Ecto neural progenitor cell (in vitro differentiated cells): Measurements from ENCODE around the gene HDAC4.

Source experiments
- DNase-seq: peaks from one replicate; pipeline ENCODE4 v3.0.0-alpha.2; 2018; ENCODE audit warnings: low spot score

Gene HDAC4

DNA sequence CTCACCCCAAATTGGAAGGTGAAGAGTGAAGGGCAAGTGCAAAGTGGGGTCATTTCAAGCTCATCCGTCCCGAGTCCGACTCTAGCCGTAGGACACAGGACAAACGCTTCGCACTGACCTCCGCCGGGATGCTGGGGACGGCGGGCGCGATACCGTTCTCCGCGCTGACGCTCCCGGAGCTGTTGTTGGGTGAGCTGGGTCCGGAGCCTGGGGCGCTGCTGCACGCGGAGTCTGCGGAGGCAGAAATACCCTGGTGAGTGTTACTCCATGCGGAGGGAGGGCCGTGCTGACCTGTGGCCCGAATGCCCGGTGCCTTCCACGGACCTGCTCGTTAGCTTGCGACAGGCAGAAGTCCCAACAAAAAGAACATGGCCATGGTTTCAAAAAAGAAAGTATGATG, 261.3 kb downstream of the HDAC4 start:
- DNase-seq = no peak

DNA sequence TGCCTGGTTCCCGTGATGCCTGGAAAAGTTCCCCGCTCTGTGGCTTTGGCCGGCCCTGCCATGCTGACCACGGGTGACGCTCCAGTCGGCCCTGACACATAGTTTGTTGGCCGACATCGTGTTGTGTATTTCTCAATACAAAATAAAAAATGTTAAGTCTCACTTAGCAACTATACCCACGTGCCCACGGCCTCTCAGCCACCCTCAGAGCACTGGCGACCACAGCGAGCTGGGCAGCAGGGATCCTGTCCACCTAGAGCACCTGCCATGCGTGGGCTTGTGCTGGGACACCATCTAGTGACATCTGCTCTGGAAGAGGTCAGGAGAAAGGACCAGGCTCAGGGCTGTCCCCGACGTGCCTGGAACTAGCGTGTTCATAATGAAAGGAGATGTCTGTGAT, 261.7 kb downstream of the HDAC4 start:
- DNase-seq = no peak

DNA sequence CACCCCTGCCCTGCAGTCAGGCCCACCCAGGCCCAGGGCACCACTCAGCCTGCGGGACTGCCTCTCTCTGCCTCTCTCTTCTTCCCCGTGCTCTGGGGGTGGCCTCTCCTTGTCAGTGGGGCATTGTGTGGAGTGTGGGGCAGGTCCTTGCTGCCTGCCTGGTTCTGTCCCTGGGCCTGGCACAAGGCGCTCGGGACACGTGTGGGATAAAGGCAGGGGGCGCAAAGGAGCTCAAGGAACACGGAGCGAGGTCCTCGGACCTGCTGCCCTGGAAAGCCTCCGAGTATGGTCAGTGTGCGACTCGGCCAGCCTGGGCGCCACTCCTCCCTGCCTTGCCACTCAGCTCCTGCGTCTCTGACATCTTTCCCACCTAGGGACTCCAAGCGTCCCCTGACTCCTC, 262.2 kb downstream of the HDAC4 start:
- DNase-seq = no peak

DNA sequence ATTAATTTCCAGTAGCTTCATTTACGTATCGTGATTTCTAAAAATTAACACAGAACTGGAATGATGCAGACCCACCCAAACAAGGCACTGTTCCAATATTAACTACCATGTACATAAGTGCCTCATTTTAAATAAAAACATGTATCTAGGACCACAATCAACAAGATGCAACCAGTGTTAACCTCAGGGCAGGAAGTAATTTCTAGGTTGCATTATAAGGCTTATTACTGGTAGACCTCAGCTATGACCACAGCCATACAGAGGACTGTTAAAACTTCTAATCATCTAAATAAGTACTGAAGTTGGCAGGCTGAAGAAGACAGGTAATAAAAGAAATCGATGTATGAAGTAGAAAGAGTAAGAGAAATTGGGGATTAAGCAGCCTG, 262.9 kb downstream of the HDAC4 start:
- DNase-seq = no peak

DNA sequence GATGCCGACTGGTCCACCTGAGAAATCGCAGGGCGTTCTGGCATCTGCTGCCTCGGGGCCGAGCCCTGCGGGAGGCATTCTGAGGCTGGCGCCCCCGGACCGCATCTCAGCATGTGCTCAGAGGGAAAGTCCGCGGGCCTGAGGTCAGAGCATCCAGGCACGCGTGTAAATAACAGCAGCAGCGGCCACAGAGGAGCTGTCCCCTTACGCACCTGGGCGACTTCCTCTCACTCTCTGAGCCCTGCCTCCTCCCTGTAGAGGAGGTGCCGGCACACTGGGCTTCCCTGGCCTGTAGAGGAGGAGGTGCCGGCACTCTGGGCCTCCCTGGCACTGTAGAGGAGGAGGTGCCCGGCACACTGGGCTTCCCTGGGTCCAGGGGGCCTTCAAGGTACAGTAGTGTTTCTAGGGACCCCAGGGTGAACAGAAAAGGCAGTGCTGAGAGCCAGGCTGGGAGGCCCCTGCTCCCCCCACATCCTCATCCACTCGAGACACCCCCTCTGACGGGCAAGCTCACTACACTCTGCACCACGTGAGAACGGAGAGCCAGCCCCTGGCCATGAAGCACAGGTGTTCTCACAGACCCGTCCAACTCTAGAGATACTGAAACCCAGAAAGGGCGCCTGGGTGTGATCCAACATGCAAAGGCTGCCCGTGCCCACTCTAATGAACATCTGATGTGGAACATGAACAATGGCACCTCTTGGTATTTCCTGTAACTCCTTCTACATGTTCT, 263.5 kb downstream of the HDAC4 start:
- DNase-seq = no peak

DNA sequence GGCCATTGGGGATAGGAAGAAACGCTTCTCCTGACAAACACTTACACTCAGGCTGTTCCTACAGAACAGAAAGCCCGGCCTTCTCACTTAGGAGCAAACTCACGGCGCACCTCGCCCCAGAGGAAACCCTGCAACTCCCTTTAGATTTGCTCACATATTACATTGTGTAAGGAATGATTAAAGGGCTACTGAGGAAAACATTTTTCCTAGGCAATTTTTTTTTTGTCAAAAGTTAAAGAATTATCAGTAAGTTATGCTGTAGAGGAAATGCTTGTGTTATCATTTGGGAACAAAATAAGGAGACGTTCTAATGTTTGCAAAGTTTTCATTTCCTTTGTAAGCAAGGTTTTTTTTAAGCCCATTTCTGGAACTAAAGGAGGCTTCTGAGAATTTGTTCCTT, 264.1 kb downstream of the HDAC4 start:
- no peak for DNase-seq

DNA sequence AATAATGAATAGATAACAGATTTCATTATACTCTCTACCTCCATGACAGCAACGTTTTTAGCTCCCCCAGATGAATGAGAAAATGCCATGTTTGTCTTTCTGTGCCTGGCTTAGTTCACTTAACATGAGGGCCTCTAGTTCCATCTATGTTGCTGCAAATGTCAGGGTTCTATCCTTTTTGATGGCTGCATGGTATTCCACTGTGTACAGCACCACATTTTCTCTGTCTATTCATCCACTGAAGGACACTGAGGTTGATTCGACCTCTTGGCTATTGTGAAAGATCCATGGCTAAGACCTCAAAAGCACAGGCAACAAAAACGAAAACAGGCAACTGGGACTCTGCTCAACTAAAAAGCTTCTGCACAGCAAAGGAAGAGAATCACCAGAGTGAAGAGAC, 264.6 kb downstream of the HDAC4 start:
- no peak for DNase-seq

DNA sequence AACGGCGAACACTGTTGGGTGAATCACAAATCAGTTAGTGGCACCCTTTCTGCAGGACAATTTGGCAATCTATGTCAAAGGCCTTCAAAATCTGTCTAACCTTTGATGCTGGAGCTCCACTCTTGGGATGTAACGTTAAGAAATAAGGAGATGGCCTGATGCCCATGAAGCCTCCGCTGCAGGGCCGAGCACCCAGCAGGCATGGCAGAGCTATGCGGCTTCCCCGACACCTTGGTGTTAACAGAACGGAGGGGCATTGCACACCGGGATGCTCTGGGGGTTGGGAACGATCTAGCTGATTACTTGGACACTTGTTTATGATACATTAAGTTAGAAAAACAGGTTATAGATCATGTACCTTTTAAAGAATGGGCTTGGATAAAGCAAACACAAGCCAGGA, 265.3 kb downstream of the HDAC4 start:
- DNase-seq = no peak

DNA sequence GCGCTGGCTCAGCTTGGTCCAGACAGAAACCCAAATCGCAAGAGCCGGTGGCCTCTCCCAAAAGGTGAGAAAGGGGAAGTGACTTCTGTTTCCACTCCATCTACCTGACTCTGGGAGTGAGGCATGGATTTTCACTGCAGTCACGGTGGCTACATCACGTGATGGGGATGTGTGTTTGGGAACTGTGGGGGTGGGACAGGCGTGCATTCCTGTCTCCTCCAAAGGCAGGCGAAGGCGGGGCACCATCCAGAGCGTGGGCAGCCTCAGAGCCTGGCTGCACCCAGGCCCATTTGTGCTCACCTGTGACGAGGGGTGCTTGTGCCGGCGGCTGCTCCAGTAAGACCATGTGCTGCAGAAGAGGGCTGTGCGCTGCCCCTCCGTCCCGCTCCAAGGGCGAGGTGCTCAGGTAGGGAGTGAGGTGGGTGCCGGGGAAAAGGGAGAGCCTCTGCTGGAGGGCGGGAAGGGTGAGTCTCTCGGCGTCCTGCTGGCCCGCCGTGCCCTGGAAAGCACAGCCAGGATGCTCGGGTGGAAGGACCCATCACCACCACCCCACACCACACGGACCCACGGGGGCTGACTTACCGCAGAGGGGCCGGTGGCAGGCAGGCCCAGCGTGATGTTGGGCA, 266.8 kb downstream of the HDAC4 start:
- no peak for DNase-seq

DNA sequence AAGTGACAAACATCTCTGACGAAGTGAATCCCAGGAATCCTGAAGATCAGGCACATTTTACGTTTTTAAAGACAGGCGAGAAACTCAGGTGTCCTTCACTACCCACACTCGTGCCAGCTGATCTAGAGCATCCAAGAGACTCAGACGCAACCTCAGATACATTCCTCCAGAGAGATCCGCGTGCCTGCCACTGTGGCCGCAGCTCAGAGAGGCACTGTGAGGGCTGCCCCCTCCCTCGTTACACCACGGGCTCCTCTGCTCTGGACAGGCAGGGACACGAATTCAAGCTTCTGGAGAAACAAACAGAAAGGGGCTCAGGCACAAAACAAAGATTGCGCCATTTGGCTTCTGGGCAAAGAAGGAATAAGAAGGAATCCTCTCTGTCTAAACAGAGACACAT, 268.0 kb downstream of the HDAC4 start:
- DNase-seq = no peak

DNA sequence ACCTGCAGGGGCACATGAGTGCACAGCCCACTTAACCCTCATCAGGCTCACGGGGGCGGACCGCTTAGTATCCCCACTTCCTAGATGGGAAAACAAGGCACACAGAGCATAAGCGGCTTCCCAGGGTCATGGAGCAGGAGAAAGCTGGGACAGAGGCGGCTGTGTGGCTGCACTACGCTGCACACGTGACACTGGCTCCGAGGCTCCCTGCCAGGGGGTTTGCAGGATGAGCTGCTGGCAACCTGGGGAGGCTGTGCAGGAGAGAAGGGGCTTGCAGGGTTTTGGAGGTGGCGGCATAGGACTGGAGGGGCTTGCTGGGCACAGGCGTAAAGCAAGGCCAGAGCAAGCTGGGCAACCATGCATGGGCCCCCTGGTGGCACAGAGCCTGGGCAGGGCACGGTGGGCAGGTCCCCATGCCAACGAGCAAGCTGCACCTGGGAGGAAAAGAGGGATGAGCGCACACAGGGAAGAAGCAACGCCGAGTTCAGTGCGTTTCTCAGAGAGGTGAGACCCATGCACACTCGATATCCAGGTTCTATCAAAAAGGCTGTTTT, 268.6 kb downstream of the HDAC4 start:
- DNase-seq = no peak

DNA sequence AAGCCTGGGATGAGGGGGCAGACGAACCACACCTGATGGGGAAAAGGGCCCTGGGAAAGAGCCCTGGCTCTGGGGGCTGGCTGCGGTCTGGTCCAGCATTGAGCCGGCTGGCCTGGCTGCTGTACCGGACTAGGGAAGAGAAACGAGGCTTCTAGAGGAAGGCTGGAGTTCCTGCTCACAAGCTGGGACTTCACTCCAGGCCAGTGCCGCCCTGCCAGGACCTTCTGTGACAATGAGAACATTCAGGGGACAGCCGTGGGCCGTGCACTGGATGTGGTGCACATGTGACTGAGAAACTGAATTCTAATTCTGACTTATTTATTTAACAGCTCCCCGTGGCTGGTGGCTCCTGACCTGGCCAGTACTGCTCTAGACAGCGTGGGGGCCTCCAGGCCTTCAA, 269.3 kb downstream of the HDAC4 start:
- DNase-seq = no peak

DNA sequence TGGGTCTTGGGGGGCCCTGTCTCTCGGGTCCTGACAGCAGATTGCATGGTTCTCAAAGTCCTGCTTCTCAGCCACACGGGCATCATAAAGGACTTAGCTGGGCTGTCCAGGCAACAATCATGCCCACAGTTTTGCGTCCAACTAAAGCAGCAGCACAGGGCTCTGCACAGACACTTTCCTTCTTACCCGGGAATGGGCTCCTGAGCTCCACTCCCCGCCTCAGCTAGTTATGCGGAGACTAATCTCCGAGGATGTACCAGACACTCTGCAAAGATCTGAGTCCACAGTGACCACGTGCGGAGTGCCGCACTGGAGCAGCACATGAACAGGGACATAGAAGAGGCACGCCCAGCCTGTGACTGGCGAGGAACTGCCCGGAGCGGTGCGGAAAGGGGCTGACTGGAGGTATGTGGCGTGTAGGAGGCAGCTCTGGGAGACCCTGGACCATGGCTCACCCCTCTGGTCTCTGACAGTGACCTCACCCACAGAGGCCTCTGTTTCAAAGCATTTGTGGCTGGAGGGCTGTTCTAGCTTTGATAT, 270.0 kb downstream of the HDAC4 start:
- no peak for DNase-seq

DNA sequence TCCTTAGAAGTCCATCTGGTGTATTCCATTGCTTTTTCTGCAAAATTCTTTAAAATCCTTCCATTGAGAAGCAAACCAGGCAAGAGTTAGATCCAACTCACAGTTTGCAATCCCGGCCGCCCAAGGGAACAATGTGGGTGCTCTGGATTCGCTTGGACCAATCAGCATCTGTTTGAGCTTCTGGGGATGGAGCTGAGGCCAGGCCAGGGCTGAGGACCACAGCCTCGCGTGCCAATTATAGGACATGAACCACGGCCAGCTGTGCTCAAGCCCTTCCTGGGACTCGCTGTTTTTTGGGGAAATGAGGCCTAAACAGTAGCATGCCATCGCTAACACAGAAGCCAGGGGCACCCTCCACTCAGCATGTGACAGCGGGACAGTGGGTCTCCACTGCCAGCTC, 270.8 kb downstream of the HDAC4 start:
- DNase-seq = no peak

DNA sequence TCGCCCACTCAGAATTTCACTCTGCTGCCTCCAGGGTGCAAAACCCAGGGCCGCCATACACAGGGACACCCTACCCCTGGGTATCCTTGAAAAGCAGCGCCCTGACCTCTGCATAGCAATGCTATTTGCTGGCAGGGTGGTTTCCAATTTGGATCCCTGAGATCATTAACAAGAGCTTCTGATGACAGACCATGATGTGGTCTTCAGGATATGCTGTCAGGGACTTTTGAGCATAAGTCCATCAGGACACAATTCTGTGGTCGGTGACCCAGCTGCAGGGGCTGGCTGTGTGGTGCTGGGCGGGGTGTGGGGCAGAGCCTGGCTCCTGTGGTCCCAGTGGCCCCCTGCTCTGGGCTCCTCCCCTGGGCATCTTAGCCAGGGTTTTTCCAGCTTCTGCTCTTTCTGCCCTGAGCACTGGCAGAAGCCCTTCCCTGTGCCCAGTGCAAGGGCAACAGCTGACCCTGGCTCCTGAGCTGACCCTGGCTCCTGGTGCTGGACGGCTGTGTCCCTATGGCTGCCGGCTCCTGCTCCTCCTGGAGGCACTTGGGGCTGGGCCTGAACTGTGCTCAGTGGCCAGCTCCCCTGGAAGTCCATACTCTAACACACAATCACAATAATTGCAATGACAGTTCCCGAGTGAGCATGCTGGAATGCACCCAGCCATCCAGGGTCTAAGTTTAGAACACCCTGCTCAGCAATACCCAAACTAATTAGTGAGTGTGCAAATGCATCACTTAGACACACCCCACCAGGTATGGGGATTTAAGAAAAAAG, 271.5 kb downstream of the HDAC4 start:
- DNase-seq = no peak

DNA sequence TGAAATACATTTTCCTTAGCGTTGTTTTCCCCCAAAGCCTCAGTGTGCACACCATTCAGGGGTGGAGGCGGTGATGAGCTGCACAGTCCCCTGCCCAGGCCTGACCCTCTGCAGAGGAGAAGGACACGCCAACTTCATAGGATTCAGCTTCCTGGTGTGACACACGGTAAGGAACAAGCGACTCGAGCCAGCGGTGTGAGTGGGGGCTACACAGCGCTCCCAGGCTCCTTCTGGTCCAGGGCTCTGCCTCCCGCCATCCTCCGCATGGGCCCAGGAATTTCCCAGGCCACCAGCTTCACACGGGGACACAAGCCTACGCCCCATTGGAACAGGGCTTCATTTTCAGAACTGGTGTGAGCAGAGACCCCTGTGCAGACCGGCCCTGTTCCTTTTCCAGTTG, 272.1 kb downstream of the HDAC4 start:
- DNase-seq = no peak

DNA sequence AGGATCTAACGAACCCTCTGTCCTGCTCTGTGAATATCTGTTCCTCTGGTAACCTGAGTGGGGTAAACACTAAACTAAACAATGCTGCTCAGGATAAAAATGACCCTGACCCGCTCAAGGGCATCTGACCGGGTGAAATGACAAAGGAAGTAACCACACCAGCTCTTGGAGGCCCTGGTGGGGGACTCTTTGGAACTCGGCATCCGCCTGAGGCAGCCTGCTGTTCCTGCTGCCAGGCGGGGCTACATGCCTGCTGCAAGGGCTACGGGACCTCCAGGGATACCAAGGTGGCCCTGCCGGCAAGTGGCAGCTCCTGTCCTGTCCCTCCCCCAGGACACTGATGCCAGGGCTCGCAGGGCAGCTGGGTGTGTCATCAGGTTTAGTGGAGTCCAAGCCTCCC, 273.3 kb downstream of the HDAC4 start:
- DNase-seq = no peak

DNA sequence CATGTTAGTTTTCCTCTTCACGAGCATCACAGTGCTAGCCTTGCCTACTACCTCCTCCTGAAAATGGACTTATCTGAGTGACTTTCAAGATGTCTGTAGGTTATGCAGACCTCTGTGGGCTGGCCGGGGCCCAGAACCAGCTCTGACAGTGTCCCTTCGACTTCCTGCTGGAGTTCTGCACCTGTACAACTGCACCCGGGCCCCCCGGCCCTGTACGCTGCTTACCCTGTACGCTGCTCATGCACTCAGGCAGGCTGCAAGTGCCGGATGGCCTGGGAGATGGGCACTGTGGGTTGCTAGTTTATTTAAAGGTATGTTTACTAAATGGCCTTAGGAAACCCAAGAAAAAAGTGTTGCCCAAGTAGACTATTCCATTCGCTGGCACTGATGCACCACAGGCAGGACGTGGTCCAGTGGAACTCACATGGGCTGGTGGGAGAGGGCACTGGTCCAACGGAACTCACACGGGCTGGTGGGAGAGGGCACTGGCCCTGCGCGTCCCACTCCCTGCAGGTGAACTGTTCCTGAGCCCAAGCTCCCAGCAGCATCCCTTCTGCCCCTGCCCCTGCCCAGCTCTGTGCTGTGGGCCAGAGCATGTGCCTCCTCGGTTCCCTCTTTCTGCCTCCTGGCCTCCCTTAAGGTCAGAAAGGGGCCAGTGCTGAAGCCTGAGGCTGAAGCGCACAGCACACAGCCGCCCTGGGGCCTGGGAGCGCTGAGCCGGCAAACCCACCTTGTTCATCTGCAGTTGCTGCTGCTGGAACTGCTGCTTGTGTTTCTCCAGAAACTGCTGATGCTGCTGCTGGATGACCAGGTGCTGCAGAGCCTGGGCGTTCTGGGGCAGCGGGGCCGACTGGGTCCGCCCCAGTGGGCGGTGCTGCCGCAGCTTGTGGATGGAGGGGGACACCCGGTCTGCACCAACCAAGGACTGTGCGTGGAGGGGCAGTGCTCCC, 274.8 kb downstream of the HDAC4 start:
- DNase-seq = no peak

DNA sequence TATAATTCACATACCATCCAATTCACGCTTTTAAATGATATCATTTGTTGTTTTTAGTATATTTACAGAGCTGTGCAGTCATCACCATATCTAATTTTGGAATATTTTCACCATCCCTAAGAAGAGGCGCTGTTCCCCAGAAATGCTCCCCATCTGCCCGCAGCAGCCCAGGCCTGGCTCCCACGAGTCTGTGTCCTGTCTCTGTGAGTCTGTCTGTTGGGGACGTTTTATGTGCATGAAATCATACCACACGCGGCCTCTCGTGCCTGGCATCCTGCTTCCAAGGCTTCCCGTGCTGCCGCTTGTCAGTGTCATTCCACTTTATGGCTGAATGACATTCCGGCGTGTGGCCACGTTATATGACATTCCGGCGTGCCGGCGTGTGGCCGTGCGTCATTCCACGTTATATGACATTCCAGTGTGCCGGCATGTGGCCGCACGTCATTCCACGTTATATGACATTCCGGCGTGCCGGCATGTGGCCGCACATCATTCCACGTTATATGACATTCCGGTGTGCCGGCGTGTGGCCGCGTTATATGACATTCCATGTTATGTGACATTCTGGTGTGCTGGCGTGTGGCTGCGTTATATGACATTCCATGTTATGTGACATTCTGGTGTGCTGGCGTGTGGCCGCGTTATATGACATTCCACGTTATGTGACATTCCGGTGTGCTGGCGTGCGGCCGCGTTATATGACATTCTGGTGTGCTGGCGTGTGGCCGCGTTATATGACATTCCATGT, 276.5 kb downstream of the HDAC4 start:
- DNase-seq = no peak

DNA sequence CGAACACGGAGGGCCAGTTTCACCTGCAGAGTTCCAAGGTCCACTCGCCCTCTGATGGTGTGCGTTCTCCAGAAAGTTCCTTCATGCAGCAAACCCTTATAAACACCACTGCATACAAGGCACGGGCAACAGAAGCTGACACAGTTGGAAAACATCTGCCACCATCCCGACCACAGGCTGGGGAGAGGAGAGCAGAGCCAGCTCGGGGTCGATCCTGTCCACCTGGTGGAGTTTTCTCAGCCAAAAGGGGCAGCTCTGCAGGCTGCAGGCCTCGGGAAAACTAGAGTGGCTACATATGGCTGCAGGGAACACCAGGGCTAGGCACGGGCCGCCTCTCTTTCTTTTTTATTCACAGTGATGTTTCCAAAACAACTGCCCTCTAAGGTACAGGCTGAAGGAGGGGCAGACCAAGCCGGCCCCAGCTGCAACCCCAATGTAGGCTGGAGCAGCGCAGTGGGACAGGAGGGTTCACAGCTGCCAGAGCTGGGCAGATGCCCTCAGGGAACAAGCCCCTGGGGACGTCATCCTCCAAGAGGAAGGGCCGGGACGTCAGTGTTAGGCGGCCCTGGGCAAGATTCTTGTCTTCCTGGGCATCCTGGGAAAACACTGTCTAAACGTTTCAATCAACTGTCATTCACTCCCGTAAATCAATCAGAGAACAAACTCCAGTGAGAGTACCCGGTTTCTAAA, 278.3 kb downstream of the HDAC4 start:
- no peak for DNase-seq
